ENCODE results near the gene GSTCD. TPM values are rescaled to one million over a fixed set of nuclear protein-coding genes. Genes with fewer than 3 reads are reported as not detected.
"Not testable (repeated sequence)": the region's sequence is repeated elsewhere in the genome, so short reads cannot be mapped to it uniquely, and the experiment has no call there.

GSTCD gene
- total and polyA plus RNA-seq, 2 experiments from 2014 or later = 11.3 to 39.1 TPM

DNA sequence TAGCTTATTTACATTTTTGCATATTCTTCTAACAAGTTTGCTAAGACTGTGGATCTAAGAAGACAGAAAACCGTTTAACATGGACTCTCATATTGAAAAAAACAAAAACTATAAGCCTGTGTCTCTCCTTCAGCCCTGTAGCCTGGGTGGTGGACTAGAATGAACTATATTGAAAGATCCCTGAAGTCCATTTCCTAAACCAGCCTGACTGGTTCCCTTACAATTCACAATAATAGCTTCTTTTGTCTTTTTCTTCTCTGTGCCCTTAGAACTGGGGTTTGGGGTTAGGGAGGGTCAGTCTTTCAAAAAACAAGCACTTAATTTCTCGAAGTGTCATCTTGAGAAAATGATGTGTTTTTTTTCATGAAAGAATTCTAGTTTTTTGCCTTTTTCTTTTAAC is 59.0 kb downstream of the GSTCD start:
- Mint-ChIP-seq H3K36me3 (ENCODE audit: low read depth) (peaks cover 35% of the 10 kb centered on the region), H3K4me3 (no peak overlapping the region), H3K9me3 (peaks cover 26% of the 10 kb centered on the region; the same call in 2 of the 3 replicates), H3K27me3 (ENCODE audit: insufficient read depth, low read depth, poor library complexity) (no peaks in the 10 kb centered on the region), H3K27ac (no peak overlapping the region), H3K4me1 (peaks cover 8% of the 10 kb centered on the region)
- Histone ChIP-seq H2AFZ (no peak overlapping the region), H3K4me1 (ENCODE audit: insufficient read depth) (no peaks in the 10 kb centered on the region), H3K9me2 (ENCODE audit: insufficient read depth) (no peaks in the 10 kb centered on the region), H4K20me1 (replicated peaks; ENCODE audit: insufficient read depth) (no peaks in the 10 kb centered on the region), H3K4me3 (no peak overlapping the region), H3K27ac (ENCODE audit: low read depth) (no peak overlapping the region), H3K36me3 (ENCODE audit: insufficient read depth) (peaks cover 9% of the 10 kb centered on the region; the same call in 1 of the 2 replicates), H3K4me2 (no peak overlapping the region), H3K27me3 (ENCODE audit: insufficient read depth) (no peaks in the 10 kb centered on the region), H3F3A (replicated peaks; ENCODE audit: low read depth) (no peaks in the 10 kb centered on the region), H3K79me2 (replicated peaks; ENCODE audit: insufficient read depth) (peaks cover 15% of the 10 kb centered on the region)
- DNase-seq (ENCODE audit: low spot score) = peak; percentile 28
- ATAC-seq = peak; percentile 77
- TF ChIP-seq, protein P1, sequence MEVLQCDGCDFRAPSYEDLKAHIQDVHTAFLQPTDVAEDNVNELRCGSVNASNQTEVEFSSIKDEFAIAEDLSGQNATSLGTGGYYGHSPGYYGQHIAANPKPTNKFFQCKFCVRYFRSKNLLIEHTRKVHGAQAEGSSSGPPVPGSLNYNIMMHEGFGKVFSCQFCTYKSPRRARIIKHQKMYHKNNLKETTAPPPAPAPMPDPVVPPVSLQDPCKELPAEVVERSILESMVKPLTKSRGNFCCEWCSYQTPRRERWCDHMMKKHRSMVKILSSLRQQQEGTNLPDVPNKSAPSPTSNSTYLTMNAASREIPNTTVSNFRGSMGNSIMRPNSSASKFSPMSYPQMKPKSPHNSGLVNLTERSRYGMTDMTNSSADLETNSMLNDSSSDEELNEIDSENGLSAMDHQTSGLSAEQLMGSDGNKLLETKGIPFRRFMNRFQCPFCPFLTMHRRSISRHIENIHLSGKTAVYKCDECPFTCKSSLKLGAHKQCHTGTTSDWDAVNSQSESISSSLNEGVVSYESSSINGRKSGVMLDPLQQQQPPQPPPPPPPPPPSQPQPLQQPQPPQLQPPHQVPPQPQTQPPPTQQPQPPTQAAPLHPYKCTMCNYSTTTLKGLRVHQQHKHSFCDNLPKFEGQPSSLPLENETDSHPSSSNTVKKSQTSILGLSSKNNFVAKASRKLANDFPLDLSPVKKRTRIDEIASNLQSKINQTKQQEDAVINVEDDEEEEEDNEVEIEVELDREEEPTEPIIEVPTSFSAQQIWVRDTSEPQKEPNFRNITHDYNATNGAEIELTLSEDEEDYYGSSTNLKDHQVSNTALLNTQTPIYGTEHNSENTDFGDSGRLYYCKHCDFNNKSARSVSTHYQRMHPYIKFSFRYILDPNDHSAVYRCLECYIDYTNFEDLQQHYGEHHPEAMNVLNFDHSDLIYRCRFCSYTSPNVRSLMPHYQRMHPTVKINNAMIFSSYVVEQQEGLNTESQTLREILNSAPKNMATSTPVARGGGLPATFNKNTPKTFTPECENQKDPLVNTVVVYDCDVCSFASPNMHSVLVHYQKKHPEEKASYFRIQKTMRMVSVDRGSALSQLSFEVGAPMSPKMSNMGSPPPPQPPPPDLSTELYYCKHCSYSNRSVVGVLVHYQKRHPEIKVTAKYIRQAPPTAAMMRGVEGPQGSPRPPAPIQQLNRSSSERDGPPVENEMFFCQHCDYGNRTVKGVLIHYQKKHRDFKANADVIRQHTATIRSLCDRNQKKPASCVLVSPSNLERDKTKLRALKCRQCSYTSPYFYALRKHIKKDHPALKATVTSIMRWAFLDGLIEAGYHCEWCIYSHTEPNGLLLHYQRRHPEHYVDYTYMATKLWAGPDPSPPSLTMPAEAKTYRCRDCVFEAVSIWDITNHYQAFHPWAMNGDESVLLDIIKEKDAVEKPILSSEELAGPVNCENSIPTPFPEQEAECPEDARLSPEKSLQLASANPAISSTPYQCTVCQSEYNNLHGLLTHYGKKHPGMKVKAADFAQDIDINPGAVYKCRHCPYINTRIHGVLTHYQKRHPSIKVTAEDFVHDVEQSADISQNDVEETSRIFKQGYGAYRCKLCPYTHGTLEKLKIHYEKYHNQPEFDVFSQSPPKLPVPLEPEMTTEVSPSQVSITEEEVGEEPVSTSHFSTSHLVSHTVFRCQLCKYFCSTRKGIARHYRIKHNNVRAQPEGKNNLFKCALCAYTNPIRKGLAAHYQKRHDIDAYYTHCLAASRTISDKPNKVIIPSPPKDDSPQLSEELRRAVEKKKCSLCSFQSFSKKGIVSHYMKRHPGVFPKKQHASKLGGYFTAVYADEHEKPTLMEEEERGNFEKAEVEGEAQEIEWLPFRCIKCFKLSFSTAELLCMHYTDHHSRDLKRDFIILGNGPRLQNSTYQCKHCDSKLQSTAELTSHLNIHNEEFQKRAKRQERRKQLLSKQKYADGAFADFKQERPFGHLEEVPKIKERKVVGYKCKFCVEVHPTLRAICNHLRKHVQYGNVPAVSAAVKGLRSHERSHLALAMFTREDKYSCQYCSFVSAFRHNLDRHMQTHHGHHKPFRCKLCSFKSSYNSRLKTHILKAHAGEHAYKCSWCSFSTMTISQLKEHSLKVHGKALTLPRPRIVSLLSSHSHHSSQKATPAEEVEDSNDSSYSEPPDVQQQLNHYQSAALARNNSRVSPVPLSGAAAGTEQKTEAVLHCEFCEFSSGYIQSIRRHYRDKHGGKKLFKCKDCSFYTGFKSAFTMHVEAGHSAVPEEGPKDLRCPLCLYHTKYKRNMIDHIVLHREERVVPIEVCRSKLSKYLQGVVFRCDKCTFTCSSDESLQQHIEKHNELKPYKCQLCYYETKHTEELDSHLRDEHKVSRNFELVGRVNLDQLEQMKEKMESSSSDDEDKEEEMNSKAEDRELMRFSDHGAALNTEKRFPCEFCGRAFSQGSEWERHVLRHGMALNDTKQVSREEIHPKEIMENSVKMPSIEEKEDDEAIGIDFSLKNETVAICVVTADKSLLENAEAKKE (CRISPR knock-in tag; IDR thresholded peaks at IDR 0.05) = no peak
- no peak for TF ChIP-seq POLR2AphosphoS5 (IDR thresholded peaks at IDR 0.05; ENCODE audit: low read depth)
- TF ChIP-seq ZNF331 (CRISPR knock-in tag; IDR thresholded peaks at IDR 0.05; ENCODE audit: low read depth) = no peak
- TF ChIP-seq, protein P2, sequence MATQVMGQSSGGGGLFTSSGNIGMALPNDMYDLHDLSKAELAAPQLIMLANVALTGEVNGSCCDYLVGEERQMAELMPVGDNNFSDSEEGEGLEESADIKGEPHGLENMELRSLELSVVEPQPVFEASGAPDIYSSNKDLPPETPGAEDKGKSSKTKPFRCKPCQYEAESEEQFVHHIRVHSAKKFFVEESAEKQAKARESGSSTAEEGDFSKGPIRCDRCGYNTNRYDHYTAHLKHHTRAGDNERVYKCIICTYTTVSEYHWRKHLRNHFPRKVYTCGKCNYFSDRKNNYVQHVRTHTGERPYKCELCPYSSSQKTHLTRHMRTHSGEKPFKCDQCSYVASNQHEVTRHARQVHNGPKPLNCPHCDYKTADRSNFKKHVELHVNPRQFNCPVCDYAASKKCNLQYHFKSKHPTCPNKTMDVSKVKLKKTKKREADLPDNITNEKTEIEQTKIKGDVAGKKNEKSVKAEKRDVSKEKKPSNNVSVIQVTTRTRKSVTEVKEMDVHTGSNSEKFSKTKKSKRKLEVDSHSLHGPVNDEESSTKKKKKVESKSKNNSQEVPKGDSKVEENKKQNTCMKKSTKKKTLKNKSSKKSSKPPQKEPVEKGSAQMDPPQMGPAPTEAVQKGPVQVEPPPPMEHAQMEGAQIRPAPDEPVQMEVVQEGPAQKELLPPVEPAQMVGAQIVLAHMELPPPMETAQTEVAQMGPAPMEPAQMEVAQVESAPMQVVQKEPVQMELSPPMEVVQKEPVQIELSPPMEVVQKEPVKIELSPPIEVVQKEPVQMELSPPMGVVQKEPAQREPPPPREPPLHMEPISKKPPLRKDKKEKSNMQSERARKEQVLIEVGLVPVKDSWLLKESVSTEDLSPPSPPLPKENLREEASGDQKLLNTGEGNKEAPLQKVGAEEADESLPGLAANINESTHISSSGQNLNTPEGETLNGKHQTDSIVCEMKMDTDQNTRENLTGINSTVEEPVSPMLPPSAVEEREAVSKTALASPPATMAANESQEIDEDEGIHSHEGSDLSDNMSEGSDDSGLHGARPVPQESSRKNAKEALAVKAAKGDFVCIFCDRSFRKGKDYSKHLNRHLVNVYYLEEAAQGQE (IDR thresholded peaks at IDR 0.05; ENCODE audit: unreplicated experiment) = no peak
- TF ChIP-seq, protein P3, sequence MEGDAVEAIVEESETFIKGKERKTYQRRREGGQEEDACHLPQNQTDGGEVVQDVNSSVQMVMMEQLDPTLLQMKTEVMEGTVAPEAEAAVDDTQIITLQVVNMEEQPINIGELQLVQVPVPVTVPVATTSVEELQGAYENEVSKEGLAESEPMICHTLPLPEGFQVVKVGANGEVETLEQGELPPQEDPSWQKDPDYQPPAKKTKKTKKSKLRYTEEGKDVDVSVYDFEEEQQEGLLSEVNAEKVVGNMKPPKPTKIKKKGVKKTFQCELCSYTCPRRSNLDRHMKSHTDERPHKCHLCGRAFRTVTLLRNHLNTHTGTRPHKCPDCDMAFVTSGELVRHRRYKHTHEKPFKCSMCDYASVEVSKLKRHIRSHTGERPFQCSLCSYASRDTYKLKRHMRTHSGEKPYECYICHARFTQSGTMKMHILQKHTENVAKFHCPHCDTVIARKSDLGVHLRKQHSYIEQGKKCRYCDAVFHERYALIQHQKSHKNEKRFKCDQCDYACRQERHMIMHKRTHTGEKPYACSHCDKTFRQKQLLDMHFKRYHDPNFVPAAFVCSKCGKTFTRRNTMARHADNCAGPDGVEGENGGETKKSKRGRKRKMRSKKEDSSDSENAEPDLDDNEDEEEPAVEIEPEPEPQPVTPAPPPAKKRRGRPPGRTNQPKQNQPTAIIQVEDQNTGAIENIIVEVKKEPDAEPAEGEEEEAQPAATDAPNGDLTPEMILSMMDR (conservative IDR thresholded peaks at IDR 0.05; ENCODE audit: low read depth in 2 of 2) = no peak
- TF ChIP-seq JUNB (IDR thresholded peaks at IDR 0.05; ENCODE audit: unreplicated experiment) = no peak

DNA sequence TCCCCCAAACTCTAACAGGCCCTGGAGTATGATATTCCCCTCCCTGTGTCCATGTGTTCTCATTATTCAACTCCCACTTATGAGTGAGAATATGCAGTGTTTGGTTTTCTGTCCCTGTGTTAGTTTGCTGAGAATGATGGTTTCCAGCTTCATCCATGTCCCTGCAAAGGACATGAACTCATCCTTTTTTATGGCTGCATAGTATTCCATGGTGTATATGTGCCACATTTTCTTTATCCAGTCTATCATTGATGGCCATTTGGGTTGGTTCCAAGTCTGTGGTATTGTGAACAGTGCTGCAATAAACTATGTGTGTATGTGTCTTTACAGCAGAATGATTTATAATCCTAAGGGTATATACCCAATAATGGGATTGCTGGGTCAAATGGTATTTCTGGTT is 61.9 kb downstream of the GSTCD start:
- not testable (repeated sequence) for H3K9me2 ChIP-seq (ENCODE audit: insufficient read depth); H3K27ac ChIP-seq (ENCODE audit: low read depth); H4K20me1 ChIP-seq (replicated peaks; ENCODE audit: insufficient read depth); DNase-seq (ENCODE audit: low spot score); H3K4me3 Mint-ChIP-seq; H3K4me1 Mint-ChIP-seq; H3K27me3 ChIP-seq (ENCODE audit: insufficient read depth); H3K4me1 ChIP-seq (ENCODE audit: insufficient read depth); H2AFZ ChIP-seq; H3F3A ChIP-seq (replicated peaks; ENCODE audit: low read depth); H3K4me2 ChIP-seq; H3K4me3 ChIP-seq; H3K36me3 ChIP-seq (ENCODE audit: insufficient read depth); ATAC-seq; H3K27ac Mint-ChIP-seq; H3K27me3 Mint-ChIP-seq (ENCODE audit: insufficient read depth, low read depth, poor library complexity)
- peaks cover 22% of the 10 kb centered on the region for H3K79me2 ChIP-seq (replicated peaks; ENCODE audit: insufficient read depth)
- peaks cover 49% of the 10 kb centered on the region for H3K36me3 Mint-ChIP-seq (ENCODE audit: low read depth)
- peaks cover 26% of the 10 kb centered on the region; the same call in 2 of the 3 replicates for H3K9me3 Mint-ChIP-seq

Measured in GM23338 (cell line).